Transverse colon (tissue), 4 donors: ENCODE measurements around the gene GLRX. TPM values are rescaled to one million over a fixed set of nuclear protein-coding genes. Genes with fewer than 3 reads are reported as not detected.

Source experiments
- DNase-seq: peaks from one replicate; pipeline ENCODE4 v3.0.0-alpha.2; 2019
- H3K27ac ChIP-seq, 4 donors: fragments of 200-600 bp; sonication (generic); 2 replicates each; pipeline ENCODE4 v1.5.1; 2016 to 2018; ENCODE audit warnings: inconsistent platforms in 4 of 4
- H3K27me3 ChIP-seq: fragments of 200-600 bp; sonication (generic); 2 replicates; pipeline ENCODE4 v1.5.1; 2017; ENCODE audit warnings: inconsistent platforms
- H3K36me3 ChIP-seq, 4 donors: fragments of 200-600 bp; sonication (generic); 2 replicates each; pipeline ENCODE4 v1.5.1; 2017 to 2019; ENCODE audit warnings: inconsistent platforms in 4 of 4
- H3K4me1 ChIP-seq, 4 donors: fragments of 200-600 bp; sonication (generic); 2 replicates each; pipeline ENCODE4 v1.5.1; 2017 to 2020; ENCODE audit warnings: inconsistent platforms in 4 of 4
- H3K4me3 ChIP-seq, 4 donors: fragments of 200-600 bp; sonication (generic); 1 replicate in 1 of 4; 2 replicates in 3 of 4; pipeline versions ENCODE4 v1.5.1 to v1.6.1; 2017 to 2019; ENCODE audit warnings: inconsistent platforms in 4 of 4
- H3K9me3 ChIP-seq, 2 donors: fragments of 200-600 bp; sonication (generic); 2 replicates each; pipeline ENCODE4 v1.5.1; 2017 to 2019; ENCODE audit warnings: inconsistent platforms in 2 of 2
- EP300 ChIP-seq: sonication (generic); formaldehyde crosslinking; IDR thresholded peaks from one replicate; pipeline ENCODE4 v1.6.1; 2017; ENCODE audit warnings: antibody characterized with exemption, low read depth
- POLR2A ChIP-seq: fragments of 450-650 bp; IDR thresholded peaks from one replicate; pipeline ENCODE4 v1.6.1; 2016; ENCODE audit warnings: antibody characterized with exemption, mild to moderate bottlenecking, moderate library complexity
- POLR2AphosphoS5 ChIP-seq, 3 donors: sonication (generic); formaldehyde crosslinking; IDR thresholded peaks; one replicate each; pipeline ENCODE4 v1.6.1; 2016; ENCODE audit warnings: antibody characterized with exemption in 3 of 3
- WGBS, 2 donors: methylation state at CpG; one replicate each; pipeline ENCODE4 v1.1.5; 2018; ENCODE audit warnings: low coverage in 1 of 2; 5-methylcytosine and 5-hydroxymethylcytosine counted together
- in situ Hi-C, 4 donors: fragments of 200-750 bp; cut with MboI; loops; one replicate each; pipeline versions ENCODE4 v1.15.0 to v1.15.1; 2017; ENCODE audit warnings: low sequenced_read_pairs in 3 of 4, low pct_ligation_motif_present in 1 of 4, low pct_unique_long_range_greater_than_20kb in 1 of 4
- intact Hi-C: fragments of 100-400 bp; cut with DNase I; formaldehyde crosslinking; loops from one replicate; pipeline ENCODE4 v1.15.1; 2023; ENCODE audit warnings: low total_unique reads
- total RNA-seq, 4 donors: library from RNA; depleted of rRNA; stranded (reverse); fragments of >200 nt; gene quantifications; one replicate each; pipeline ENCODE4 v1.1.0, GENCODE V29; 2016
- TF ChIP-seq, protein P1 (sequence below), 5 experiments: fragments of 200-600 bp in 3 of 5; fragments of 450-650 bp in 2 of 5; sonication (generic) in 3 of 5; IDR thresholded peaks; 1 replicate in 2 of 5; 2 replicates in 3 of 5; pipeline ENCODE4 v1.5.1; 2016 to 2017; ENCODE audit warnings: antibody characterized with exemption in 5 of 5, inconsistent platforms in 3 of 5, mild to moderate bottlenecking in 2 of 5, moderate library complexity in 1 of 5

Gene GLRX
- total RNA-seq, 4 donors from 2014 or later: 50.5 to 112 (median 64.4) TPM

DNA sequence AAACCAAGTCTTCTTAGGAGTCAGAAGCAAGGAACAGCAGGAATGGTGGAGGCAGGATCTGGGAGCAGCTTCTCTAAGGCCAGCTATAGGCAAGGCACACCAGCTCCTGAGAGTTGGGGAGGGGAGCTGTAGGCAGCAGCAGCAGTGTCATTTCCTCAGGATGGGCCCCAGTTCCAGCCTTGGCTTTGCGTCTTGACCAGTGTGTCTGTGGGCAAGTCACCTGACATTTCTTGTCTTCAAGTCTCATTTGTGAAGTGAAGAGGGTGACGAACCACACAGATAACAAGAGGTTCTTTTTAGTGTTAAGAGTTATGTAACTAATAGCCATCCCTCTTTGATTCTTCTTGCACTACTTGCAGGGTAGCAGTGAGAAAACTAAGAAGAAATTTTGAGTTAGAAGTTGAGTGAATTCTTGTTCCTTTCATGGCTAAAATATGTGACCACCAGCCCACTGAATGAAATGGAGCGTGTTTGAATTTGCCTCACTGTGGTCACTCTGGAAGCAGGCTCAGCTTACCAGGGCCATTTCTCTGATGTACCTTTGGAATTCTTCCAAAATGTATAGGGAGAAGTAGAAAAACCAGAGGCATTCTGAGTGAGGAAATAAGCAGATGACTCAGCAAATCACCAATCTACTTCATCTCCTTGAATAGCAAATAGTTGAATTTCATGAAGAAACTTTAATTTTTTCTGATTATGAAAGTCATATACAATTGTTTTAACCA lies 49.0 kb downstream of the GLRX start:
- Histone ChIP-seq H3K27me3 (no peaks in the 10 kb centered on the region), H3K27ac (no peak overlapping the region), H3K4me3 (no peak overlapping the region), H3K4me1 (peaks cover 0 to 8% (median 2%) of the 10 kb centered on the region in 4 donors), H3K36me3 (peaks cover 0 to under 1% (median 0%) of the 10 kb centered on the region in 4 donors), H3K9me3 (no peaks in the 10 kb centered on the region)
- TF ChIP-seq EP300 (no peak), POLR2AphosphoS5 (IDR thresholded peaks at IDR 0.05) (no peak), POLR2A (no peak)
- TF ChIP-seq, protein P1, sequence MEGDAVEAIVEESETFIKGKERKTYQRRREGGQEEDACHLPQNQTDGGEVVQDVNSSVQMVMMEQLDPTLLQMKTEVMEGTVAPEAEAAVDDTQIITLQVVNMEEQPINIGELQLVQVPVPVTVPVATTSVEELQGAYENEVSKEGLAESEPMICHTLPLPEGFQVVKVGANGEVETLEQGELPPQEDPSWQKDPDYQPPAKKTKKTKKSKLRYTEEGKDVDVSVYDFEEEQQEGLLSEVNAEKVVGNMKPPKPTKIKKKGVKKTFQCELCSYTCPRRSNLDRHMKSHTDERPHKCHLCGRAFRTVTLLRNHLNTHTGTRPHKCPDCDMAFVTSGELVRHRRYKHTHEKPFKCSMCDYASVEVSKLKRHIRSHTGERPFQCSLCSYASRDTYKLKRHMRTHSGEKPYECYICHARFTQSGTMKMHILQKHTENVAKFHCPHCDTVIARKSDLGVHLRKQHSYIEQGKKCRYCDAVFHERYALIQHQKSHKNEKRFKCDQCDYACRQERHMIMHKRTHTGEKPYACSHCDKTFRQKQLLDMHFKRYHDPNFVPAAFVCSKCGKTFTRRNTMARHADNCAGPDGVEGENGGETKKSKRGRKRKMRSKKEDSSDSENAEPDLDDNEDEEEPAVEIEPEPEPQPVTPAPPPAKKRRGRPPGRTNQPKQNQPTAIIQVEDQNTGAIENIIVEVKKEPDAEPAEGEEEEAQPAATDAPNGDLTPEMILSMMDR (IDR thresholded peaks at IDR 0.05): no peak
- DNase-seq: no peak
- 81 to 94% methylated on average over 2 to 3 of the region's 3 CpGs for WGBS, 2 donors
- in situ Hi-C loops (no loop called here), intact Hi-C loops (loop anchor here (10.0 kb wide), 1 partner anchor 109 kb away; no protein-coding TSS in a partner anchor)

DNA sequence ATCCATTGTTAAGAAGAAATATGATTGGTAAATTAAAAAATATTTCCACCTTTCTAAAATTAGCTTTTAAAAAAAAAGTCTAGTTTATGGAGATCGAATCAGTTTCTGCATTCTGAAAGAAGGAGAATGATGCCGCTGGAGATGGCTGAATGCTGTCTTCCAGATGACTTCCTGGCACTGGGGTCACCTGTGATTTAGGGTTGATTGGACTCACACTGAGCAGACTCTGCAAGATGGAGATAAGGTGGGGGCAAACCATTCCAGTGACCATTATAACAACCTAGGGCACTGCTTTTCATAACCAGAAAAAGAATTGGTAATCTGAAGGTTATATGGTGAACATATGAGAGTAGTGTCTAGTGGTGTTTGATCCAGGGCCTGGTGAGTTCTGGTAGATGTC lies 50.6 kb downstream of the GLRX start:
- intact Hi-C loops: loop anchor here (10.0 kb wide), 1 partner anchor 107 kb away; no protein-coding TSS in a partner anchor
- Histone ChIP-seq H3K27me3 (no peaks in the 10 kb centered on the region), H3K4me1 (peaks cover 0 to 8% (median 2%) of the 10 kb centered on the region in 4 donors), H3K36me3 (peaks cover 0 to 6% (median 2%) of the 10 kb centered on the region in 4 donors), H3K27ac (no peak overlapping the region), H3K9me3 (no peaks in the 10 kb centered on the region), H3K4me3 (no peak overlapping the region)
- TF ChIP-seq POLR2A (no peak), EP300 (no peak), POLR2AphosphoS5 (IDR thresholded peaks at IDR 0.05) (no peak)
- TF ChIP-seq, protein P1 (IDR thresholded peaks at IDR 0.05): no peak
- 92 to 93% methylated on average over 2 of the region's 2 CpGs for WGBS, 2 donors
- in situ Hi-C loops: no loop called here
- DNase-seq: no peak

DNA sequence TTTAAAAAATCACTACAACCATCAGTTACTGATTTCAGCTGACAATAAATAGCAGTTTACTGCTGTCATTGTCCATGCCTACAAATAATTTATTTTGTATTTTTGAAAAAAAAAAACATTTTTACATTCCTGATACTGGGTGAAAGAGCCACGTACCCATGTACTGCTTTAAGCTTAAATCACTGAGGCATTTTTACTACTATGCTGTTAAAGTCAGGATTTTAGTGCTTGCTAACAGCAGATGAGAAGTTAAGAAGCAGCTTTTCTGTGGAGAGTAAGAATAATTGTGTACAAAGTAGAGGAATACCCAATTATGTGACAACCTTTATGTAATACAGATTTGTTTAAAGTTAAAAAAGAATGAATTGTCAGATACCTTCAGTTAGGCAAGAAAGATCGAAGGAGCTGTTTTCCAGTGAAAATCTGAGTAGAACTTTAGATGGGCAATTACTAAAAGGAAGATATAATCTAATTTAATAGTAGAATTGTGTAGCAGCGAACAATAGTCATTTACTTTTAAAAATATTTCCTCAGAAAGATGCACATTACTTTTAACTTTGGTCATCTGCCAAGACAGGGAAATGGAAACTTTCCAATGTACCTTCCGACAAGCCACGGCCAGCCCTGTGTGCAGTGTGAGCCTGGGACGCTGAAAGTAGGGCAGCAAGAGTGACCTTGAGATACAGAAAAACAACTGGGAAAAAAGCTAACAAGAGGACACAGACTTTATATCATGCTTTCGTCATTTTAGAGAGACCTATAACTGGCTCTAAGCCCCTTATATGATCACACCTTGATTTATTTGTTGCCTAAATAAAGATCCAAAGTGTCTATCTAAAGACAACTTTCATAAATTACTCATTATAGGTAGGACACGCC lies 51.5 kb downstream of the GLRX start:
- Histone ChIP-seq H3K27ac (peak overlapping the region in 3 of 4 donors; percentile 20 to 54 (median 33)), H3K36me3 (peaks cover 0 to 6% (median 2%) of the 10 kb centered on the region in 4 donors), H3K9me3 (no peaks in the 10 kb centered on the region), H3K4me3 (no peak overlapping the region), H3K4me1 (peaks cover 0 to 8% (median 2%) of the 10 kb centered on the region in 4 donors), H3K27me3 (no peaks in the 10 kb centered on the region)
- WGBS, 2 donors: 33 to 64% methylated on average over 8 of the region's 8 CpGs
- in situ Hi-C loops: no loop called here
- TF ChIP-seq EP300 (no peak), POLR2A (no peak), POLR2AphosphoS5 (IDR thresholded peaks at IDR 0.05) (no peak)
- TF ChIP-seq, protein P1 (IDR thresholded peaks at IDR 0.05): no peak
- no peak for DNase-seq
- intact Hi-C loops: loop anchor here (10.0 kb wide), 1 partner anchor 106 kb away; no protein-coding TSS in a partner anchor

DNA sequence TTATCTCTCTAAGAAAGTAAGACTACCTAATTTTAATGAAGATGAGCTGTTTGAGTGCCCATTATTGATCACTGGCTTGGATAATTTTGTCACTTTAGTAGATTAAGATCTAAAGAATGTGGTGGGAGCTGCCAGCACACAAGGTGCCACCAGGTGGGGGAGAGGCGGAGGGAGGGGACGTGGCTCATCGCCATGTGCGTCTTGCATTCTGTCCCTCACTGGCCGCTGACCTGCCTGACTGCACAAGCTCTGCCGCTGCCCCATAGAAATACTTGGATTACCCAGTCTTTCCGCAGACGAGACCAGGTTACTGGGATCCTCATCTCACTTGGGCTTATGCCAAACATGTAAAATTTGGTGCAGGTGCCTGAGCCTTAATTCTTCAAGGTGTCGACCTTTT lies 53.8 kb downstream of the GLRX start:
- no peaks in the 10 kb centered on the region for H3K9me3 ChIP-seq
- H3K27me3 ChIP-seq: no peaks in the 10 kb centered on the region
- H3K4me3 ChIP-seq: no peak overlapping the region
- intact Hi-C loops: no loop called here
- no peak for DNase-seq
- WGBS, 2 donors: 95% methylated on average over 9 of the region's 9 CpGs; no CpG with 5 or more reads in 1 of the 2 donors
- H3K27ac ChIP-seq: no peak overlapping the region
- in situ Hi-C loops: loop anchor here in 1 of 4 donors (10.0 kb wide), 1 partner anchor 114 kb away; no protein-coding TSS in a partner anchor
- peaks cover 0 to 6% (median 2%) of the 10 kb centered on the region in 4 donors for H3K36me3 ChIP-seq
- TF ChIP-seq POLR2AphosphoS5 (IDR thresholded peaks at IDR 0.05) (no peak), POLR2A (no peak), EP300 (no peak)
- TF ChIP-seq, protein P1 (IDR thresholded peaks at IDR 0.05): no peak
- peaks cover 0 to 8% (median 2%) of the 10 kb centered on the region in 4 donors for H3K4me1 ChIP-seq
